ENCODE measurements around the gene MLLT10.

MLLT10 gene

GRCh38 chr10:21519941-21520436 is 14.0 kb upstream of the MLLT10 start:
- no peak for TF ChIP-seq CTCF (IDR thresholded peaks at IDR 0.05)

- TF ChIP-seq CTCF (IDR thresholded peaks at IDR 0.05): no peak
Observed at GRCh38 chr10:21520509-21520908, 13.5 kb upstream of the MLLT10 start.

GRCh38 chr10:21520949-21521348 is 13.1 kb upstream of the MLLT10 start:
- no peak for TF ChIP-seq CTCF (IDR thresholded peaks at IDR 0.05)

- no peak for TF ChIP-seq CTCF (IDR thresholded peaks at IDR 0.05)
Observed at GRCh38 chr10:21521751-21522533, 12.1 kb upstream of the MLLT10 start.

GRCh38 chr10:21522631-21523406 is 11.2 kb upstream of the MLLT10 start:
- TF ChIP-seq CTCF (IDR thresholded peaks at IDR 0.05): no peak

GRCh38 chr10:21523557-21524008 is 10.4 kb upstream of the MLLT10 start:
- TF ChIP-seq CTCF (IDR thresholded peaks at IDR 0.05): no peak

GRCh38 chr10:21524131-21524525 is 9.9 kb upstream of the MLLT10 start:
- TF ChIP-seq CTCF (IDR thresholded peaks at IDR 0.05): no peak

All from LNCAP (cell line).